ENCODE results near the gene ZFAND2A.

DNA sequence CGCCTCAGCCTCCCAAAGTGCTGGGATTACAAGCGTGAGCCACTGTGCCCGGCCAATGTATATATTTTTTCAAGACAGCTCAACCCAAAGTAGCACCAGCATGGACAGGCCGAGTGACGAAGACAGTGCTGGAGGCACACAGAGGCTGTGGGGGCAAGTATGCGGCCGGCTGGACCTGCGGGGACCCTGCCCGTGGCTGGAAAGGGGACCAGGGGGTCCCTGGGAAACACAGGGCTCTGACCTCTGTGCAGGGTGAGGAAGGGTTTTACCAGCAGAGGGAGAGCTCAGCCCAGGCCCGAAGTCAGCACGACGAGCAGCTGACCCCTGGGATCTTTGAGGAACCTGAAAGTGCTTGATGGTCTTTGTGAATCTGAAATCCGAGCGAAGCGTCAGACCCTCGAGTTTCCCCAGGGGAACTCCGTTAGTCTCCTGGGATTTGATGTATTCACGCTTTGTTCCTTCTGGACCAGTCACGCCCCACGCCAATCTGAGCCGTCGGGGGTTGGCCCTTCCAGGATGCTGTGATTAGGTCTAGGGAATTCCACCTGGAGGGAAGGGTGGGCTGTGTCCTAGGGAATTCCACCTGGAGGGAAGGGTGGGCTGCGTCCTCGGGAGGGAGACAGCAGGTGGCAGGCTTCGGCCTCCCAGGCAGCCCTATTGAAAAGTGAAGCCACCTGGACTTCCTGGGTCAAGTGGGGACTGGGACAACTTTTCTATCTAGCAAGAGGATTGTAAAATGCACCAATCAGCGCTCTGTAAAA is 10.9 kb upstream of the ZFAND2A start:
- TF ChIP-seq, protein P1, sequence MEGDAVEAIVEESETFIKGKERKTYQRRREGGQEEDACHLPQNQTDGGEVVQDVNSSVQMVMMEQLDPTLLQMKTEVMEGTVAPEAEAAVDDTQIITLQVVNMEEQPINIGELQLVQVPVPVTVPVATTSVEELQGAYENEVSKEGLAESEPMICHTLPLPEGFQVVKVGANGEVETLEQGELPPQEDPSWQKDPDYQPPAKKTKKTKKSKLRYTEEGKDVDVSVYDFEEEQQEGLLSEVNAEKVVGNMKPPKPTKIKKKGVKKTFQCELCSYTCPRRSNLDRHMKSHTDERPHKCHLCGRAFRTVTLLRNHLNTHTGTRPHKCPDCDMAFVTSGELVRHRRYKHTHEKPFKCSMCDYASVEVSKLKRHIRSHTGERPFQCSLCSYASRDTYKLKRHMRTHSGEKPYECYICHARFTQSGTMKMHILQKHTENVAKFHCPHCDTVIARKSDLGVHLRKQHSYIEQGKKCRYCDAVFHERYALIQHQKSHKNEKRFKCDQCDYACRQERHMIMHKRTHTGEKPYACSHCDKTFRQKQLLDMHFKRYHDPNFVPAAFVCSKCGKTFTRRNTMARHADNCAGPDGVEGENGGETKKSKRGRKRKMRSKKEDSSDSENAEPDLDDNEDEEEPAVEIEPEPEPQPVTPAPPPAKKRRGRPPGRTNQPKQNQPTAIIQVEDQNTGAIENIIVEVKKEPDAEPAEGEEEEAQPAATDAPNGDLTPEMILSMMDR (IDR thresholded peaks at IDR 0.05) = no peak
- TF ChIP-seq POLR2AphosphoS5 (IDR thresholded peaks at IDR 0.05) = no peak
